DOHH2 (cell line): ENCODE results near the gene CTAGE8.
"Not testable (repeated sequence)": the region's sequence is repeated elsewhere in the genome, so short reads cannot be mapped to it uniquely, and the experiment has no call there.

Experiments
- H3F3A ChIP-seq: fragments of 200-600 bp; sonication (generic), shearing (Covaris generic); 2 replicates; pipeline ENCODE4 v1.6.0; 2016; ENCODE audit warnings: antibody characterized with exemption, mild to moderate bottlenecking; ENCODE audit not compliant: control insufficient read depth, insufficient read depth
- H3K27ac ChIP-seq: fragments of 200-600 bp; sonication (generic); 2 replicates; pipeline ENCODE4 v1.5.1; 2014; ENCODE audit warnings: low read depth, mild to moderate bottlenecking, low read length, moderate library complexity
- H3K27me3 ChIP-seq: fragments of 200-600 bp; sonication (generic); 2 replicates; pipeline ENCODE4 v1.6.1; 2014; ENCODE audit warnings: mild to moderate bottlenecking, low read length, mixed read lengths; ENCODE audit not compliant: control insufficient read depth
- H3K36me3 ChIP-seq: fragments of 200-600 bp; sonication (generic); 2 replicates; pipeline ENCODE4 v1.6.1; 2014; ENCODE audit warnings: mild to moderate bottlenecking, low read length, moderate library complexity, mixed read lengths; ENCODE audit not compliant: control insufficient read depth
- H3K4me1 ChIP-seq: fragments of 200-600 bp; sonication (generic); 2 replicates; pipeline ENCODE4 v1.6.1; 2014; ENCODE audit warnings: mild to moderate bottlenecking, low read length, mixed read lengths; ENCODE audit not compliant: control insufficient read depth
- H3K4me2 ChIP-seq: fragments of 200-600 bp; sonication (generic); 2 replicates; pipeline ENCODE4 v1.6.0; 2014; ENCODE audit warnings: mild to moderate bottlenecking, low read length, moderate library complexity
- H3K4me3 ChIP-seq: fragments of 200-600 bp; sonication (generic); 2 replicates; pipeline ENCODE4 v1.5.1; 2014; ENCODE audit warnings: mild to moderate bottlenecking, low read length, mixed read lengths
- H3K79me2 ChIP-seq: fragments of 200-600 bp; sonication (generic); 2 replicates; pipeline ENCODE4 v1.6.1; 2014; ENCODE audit warnings: mild to moderate bottlenecking, low read length, mixed read lengths; ENCODE audit not compliant: control insufficient read depth
- H3K9me2 ChIP-seq: fragments of 200-600 bp; sonication (generic); replicated peaks from 2 replicates; pipeline ENCODE4 v1.6.1; 2014; ENCODE audit warnings: mild to moderate bottlenecking, low read length, mixed read lengths; ENCODE audit not compliant: control insufficient read depth
- H3K9me3 ChIP-seq: fragments of 200-600 bp; sonication (generic); 2 replicates; pipeline ENCODE4 v1.6.1; 2014; ENCODE audit warnings: antibody characterized with exemption, low read length, mixed read lengths; ENCODE audit not compliant: control insufficient read depth, insufficient read depth
- H4K20me1 ChIP-seq: fragments of 200-600 bp; sonication (generic); 2 replicates; pipeline ENCODE4 v1.6.0; 2014; ENCODE audit warnings: low read depth, mild to moderate bottlenecking, antibody characterized with exemption, low read length, moderate library complexity; ENCODE audit not compliant: control insufficient read depth, insufficient read depth

CTAGE8 gene

GRCh38 chr7:144217200-144217599 is 51.9 kb downstream of the CTAGE8 start:
- not testable (repeated sequence) for H3K27ac ChIP-seq, H3K27me3 ChIP-seq, H3K4me1 ChIP-seq, H3K4me3 ChIP-seq, H3K79me2 ChIP-seq, H3F3A ChIP-seq, H3K9me2 ChIP-seq, H4K20me1 ChIP-seq, H3K36me3 ChIP-seq, H3K4me2 ChIP-seq, H3K9me3 ChIP-seq
